Measurements from ENCODE around the gene NRP1. TPM values are rescaled to one million over a fixed set of nuclear protein-coding genes. Genes with fewer than 3 reads are reported as not detected.
A peak's percentile ranks its signal among the peaks of the same experiment; 100 is the strongest.

Gene NRP1
- total RNA-seq, 6 experiments from 2014 or later = 14.7 to 61.7 (median 29.5) TPM

- Histone ChIP-seq H3K27ac (no peak overlapping the region), H3K9me3 (no peaks in the 10 kb centered on the region), H3K4me1 (no peaks in the 10 kb centered on the region), H3K36me3 (no peaks in the 10 kb centered on the region), H3K4me3 (no peak overlapping the region), H3K27me3 (no peaks in the 10 kb centered on the region)
- TF ChIP-seq, protein P1, sequence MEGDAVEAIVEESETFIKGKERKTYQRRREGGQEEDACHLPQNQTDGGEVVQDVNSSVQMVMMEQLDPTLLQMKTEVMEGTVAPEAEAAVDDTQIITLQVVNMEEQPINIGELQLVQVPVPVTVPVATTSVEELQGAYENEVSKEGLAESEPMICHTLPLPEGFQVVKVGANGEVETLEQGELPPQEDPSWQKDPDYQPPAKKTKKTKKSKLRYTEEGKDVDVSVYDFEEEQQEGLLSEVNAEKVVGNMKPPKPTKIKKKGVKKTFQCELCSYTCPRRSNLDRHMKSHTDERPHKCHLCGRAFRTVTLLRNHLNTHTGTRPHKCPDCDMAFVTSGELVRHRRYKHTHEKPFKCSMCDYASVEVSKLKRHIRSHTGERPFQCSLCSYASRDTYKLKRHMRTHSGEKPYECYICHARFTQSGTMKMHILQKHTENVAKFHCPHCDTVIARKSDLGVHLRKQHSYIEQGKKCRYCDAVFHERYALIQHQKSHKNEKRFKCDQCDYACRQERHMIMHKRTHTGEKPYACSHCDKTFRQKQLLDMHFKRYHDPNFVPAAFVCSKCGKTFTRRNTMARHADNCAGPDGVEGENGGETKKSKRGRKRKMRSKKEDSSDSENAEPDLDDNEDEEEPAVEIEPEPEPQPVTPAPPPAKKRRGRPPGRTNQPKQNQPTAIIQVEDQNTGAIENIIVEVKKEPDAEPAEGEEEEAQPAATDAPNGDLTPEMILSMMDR (IDR thresholded peaks at IDR 0.05) = no peak
- TF ChIP-seq POLR2A (IDR thresholded peaks at IDR 0.05) = no peak
- DNase-seq (no peak), ATAC-seq (no peak)
- 77% methylated on average over 8 of the region's 8 CpGs for WGBS (ENCODE audit: insufficient coverage, low coverage, low lambda C conversion rate, missing lambda C conversion rate)
- intact Hi-C loops (cut with DNase I) = no loop called here
These were observed 99.1 kb downstream of the NRP1 start for GRCh38 chr10:33235251-33235884.

- Histone ChIP-seq H3K27me3 (no peaks in the 10 kb centered on the region), H3K27ac (no peak overlapping the region), H3K4me3 (no peak overlapping the region), H3K4me1 (no peaks in the 10 kb centered on the region), H3K36me3 (no peaks in the 10 kb centered on the region), H3K9me3 (no peaks in the 10 kb centered on the region)
- intact Hi-C loops (cut with DNase I) = no loop called here
- no peak for TF ChIP-seq POLR2A (IDR thresholded peaks at IDR 0.05)
- TF ChIP-seq, protein P1 (IDR thresholded peaks at IDR 0.05) = no peak
- WGBS (ENCODE audit: insufficient coverage, low coverage, low lambda C conversion rate, missing lambda C conversion rate) = 79% methylated on average over 1 of the region's 1 CpG
- DNase-seq (no peak), ATAC-seq (peak in 1 of 4 donors; percentile 27)
These were observed 99.6 kb downstream of the NRP1 start for GRCh38 chr10:33234831-33235237.

- Histone ChIP-seq H3K4me3 (no peak overlapping the region), H3K9me3 (no peaks in the 10 kb centered on the region), H3K27ac (no peak overlapping the region), H3K4me1 (no peaks in the 10 kb centered on the region), H3K36me3 (no peaks in the 10 kb centered on the region), H3K27me3 (no peaks in the 10 kb centered on the region)
- TF ChIP-seq, protein P1 (IDR thresholded peaks at IDR 0.05) = no peak
- no peak for TF ChIP-seq POLR2A (IDR thresholded peaks at IDR 0.05)
- DNase-seq (no peak), ATAC-seq (peak in 3 of 4 donors; percentile 28 to 69 (median 59))
- 76% methylated on average over 3 of the region's 3 CpGs for WGBS (ENCODE audit: insufficient coverage, low coverage, low lambda C conversion rate, missing lambda C conversion rate)
- intact Hi-C loops (cut with DNase I) = no loop called here
These were observed 100.8 kb downstream of the NRP1 start for GRCh38 chr10:33233635-33234034.

GRCh38 chr10:33233221-33233620 lies 101.2 kb downstream of the NRP1 start:
- Histone ChIP-seq H3K4me3 (no peak overlapping the region), H3K36me3 (no peaks in the 10 kb centered on the region), H3K4me1 (no peaks in the 10 kb centered on the region), H3K27me3 (no peaks in the 10 kb centered on the region), H3K27ac (peak overlapping the region in 1 of 3 donors; percentile 18), H3K9me3 (no peaks in the 10 kb centered on the region)
- intact Hi-C loops (cut with DNase I) = no loop called here
- no peak for ATAC-seq
- no peak for TF ChIP-seq POLR2A (IDR thresholded peaks at IDR 0.05)
- TF ChIP-seq, protein P1 (IDR thresholded peaks at IDR 0.05) = no peak
- no peak for DNase-seq
- WGBS (ENCODE audit: insufficient coverage, low coverage, low lambda C conversion rate, missing lambda C conversion rate) = 81% methylated on average over 4 of the region's 5 CpGs
